Fibroblast of lung (primary cell): ENCODE measurements around the gene TNIP2. TPM values are rescaled to one million over a fixed set of nuclear protein-coding genes. Genes with fewer than 3 reads are reported as not detected.

ENCODE experiments used
- DNase-seq, 2 donors: peaks; one replicate each; pipeline versions ENCODE4 v3.0.0 to v3.0.0-alpha.2; 2010; ENCODE audit warnings: low read depth in 2 of 2
- H2AFZ ChIP-seq: 2 replicates; pipeline ENCODE4 v1.5.1; 2012; ENCODE audit warnings: low read length, control low read depth, inconsistent platforms
- H3K27ac ChIP-seq: 2 replicates; pipeline ENCODE4 v1.5.1; 2011; ENCODE audit warnings: low read length, control low read depth; ENCODE audit not compliant: insufficient read depth
- H3K27me3 ChIP-seq: 2 replicates; pipeline ENCODE4 v1.5.1; 2011; ENCODE audit warnings: mild to moderate bottlenecking, low read length; ENCODE audit not compliant: control insufficient read depth, insufficient read depth
- H3K36me3 ChIP-seq: 2 replicates; pipeline ENCODE4 v1.5.1; 2011; ENCODE audit warnings: low read length; ENCODE audit not compliant: control insufficient read depth, insufficient read depth
- H3K4me1 ChIP-seq: 2 replicates; pipeline ENCODE4 v1.5.1; 2011; ENCODE audit warnings: low read length; ENCODE audit not compliant: control insufficient read depth, insufficient read depth; ENCODE audit errors: extremely low read depth
- H3K4me2 ChIP-seq: 2 replicates; pipeline ENCODE4 v1.5.1; 2011; ENCODE audit warnings: low read length, control low read depth; ENCODE audit not compliant: insufficient read depth; ENCODE audit errors: extremely low read depth
- H3K4me3 ChIP-seq, 4 experiments: fragments of 200-600 bp in 1 of 4; sonication (generic) in 1 of 4; replicated peaks in 1 of 4; 2 replicates each; pipeline ENCODE4 v1.5.1; 2011 to 2016; ENCODE audit warnings: low read length in 4 of 4, low read depth in 3 of 4, mild to moderate bottlenecking in 3 of 4, control low read depth in 2 of 4, inconsistent platforms in 1 of 4, mixed read lengths in 1 of 4; ENCODE audit not compliant: insufficient read depth in 1 of 4; ENCODE audit errors: control extremely low read depth in 1 of 4
- H3K79me2 ChIP-seq: 2 replicates; pipeline ENCODE4 v1.5.1; 2012; ENCODE audit warnings: mild to moderate bottlenecking, low read length, inconsistent platforms; ENCODE audit not compliant: control insufficient read depth, insufficient read depth
- H3K9ac ChIP-seq: 2 replicates; pipeline ENCODE4 v1.5.1; 2011; ENCODE audit warnings: mild to moderate bottlenecking, low read length, control low read depth; ENCODE audit not compliant: insufficient read depth
- H3K9me3 ChIP-seq: 2 replicates; pipeline ENCODE4 v1.5.1; 2012; ENCODE audit warnings: low read depth, low read length; ENCODE audit not compliant: control insufficient read depth, insufficient read depth
- H4K20me1 ChIP-seq: 2 replicates; pipeline ENCODE4 v1.5.1; 2011; ENCODE audit warnings: low read length; ENCODE audit not compliant: control insufficient read depth, insufficient read depth; ENCODE audit errors: extremely low read depth
- CTCF ChIP-seq, 2 donors: IDR thresholded peaks in 1 of 2; conservative IDR thresholded peaks in 1 of 2; 1 replicate in 1 of 2; 2 replicates in 1 of 2; pipeline ENCODE4 v1.5.1; 2011 to 2012; ENCODE audit warnings: low read length in 2 of 2, control low read depth in 1 of 2, inconsistent platforms in 1 of 2, low read depth in 1 of 2, mild to moderate bottlenecking in 1 of 2
- EZH2 ChIP-seq: IDR thresholded peaks from 2 replicates; pipeline ENCODE4 v1.5.1; 2012; ENCODE audit warnings: low read length, control low read depth, mild to moderate bottlenecking; ENCODE audit errors: missing control alignments
- polyA plus RNA-seq, 2 donors: library from polyadenylated mRNA; depleted of rRNA in 1 of 2; stranded (reverse) in 1 of 2; unstranded in 1 of 2; fragments of >200 nt; gene quantifications; 2 replicates each; pipeline ENCODE4 v1.2.1, GENCODE V29; 2011 to 2012; ENCODE audit warnings: missing spikeins in 1 of 2
- total RNA-seq: library from RNA; depleted of rRNA; stranded (reverse); fragments of >200 nt; gene quantifications from 2 replicates; pipeline ENCODE4 v1.2.1, GENCODE V29; 2014

The TNIP2 gene
- total and polyA plus RNA-seq, 2 donors (not counting 1 experiment from before 2014, with no cell fraction given) = 21.8 to 56.5 TPM

- peak; percentile 47 to 67 for DNase-seq
- Histone ChIP-seq H3K4me1 (peaks cover 33% of the 10 kb centered on the region), H3K4me3 (no peak overlapping the region), H4K20me1 (no peaks in the 10 kb centered on the region), H3K9me3 (no peaks in the 10 kb centered on the region), H3K27ac (peak overlapping the region; percentile 23), H2AFZ (no peak overlapping the region), H3K79me2 (peaks cover 7% of the 10 kb centered on the region), H3K9ac (no peak overlapping the region), H3K4me2 (no peak overlapping the region), H3K27me3 (no peaks in the 10 kb centered on the region), H3K36me3 (peaks cover 2% of the 10 kb centered on the region)
- TF ChIP-seq EZH2 (no peak), CTCF (conservative IDR thresholded peaks at IDR 0.05 in 1 of 2, IDR thresholded peaks at IDR 0.05 in 1 of 2; ENCODE audit: low read depth in 1 of 2, low read length in 2 of 2) (no peak)
Observed at GRCh38 chr4:2795893-2796848, 40.0 kb upstream of the TNIP2 start.

- H3K79me2 ChIP-seq = peaks cover 7% of the 10 kb centered on the region
- no peak overlapping the region for H3K4me3 ChIP-seq
- H3K4me2 ChIP-seq = no peak overlapping the region
- no peak overlapping the region for H2AFZ ChIP-seq
- no peaks in the 10 kb centered on the region for H4K20me1 ChIP-seq
- H3K4me1 ChIP-seq = peaks cover 28% of the 10 kb centered on the region
- H3K36me3 ChIP-seq = peaks cover 2% of the 10 kb centered on the region
- no peaks in the 10 kb centered on the region for H3K9me3 ChIP-seq
- TF ChIP-seq CTCF (conservative IDR thresholded peaks at IDR 0.05 in 1 of 2, IDR thresholded peaks at IDR 0.05 in 1 of 2; ENCODE audit: low read depth in 1 of 2, low read length in 2 of 2) (no peak), EZH2 (no peak)
- no peaks in the 10 kb centered on the region for H3K27me3 ChIP-seq
- no peak overlapping the region for H3K27ac ChIP-seq
- no peak for DNase-seq
- no peak overlapping the region for H3K9ac ChIP-seq
Observed at GRCh38 chr4:2795300-2795892, 39.3 kb upstream of the TNIP2 start.
